Chondrocyte (in vitro differentiated cells): ENCODE data around the gene PCDHGA6. TPM values are rescaled to one million over a fixed set of nuclear protein-coding genes. Genes with fewer than 3 reads are reported as not detected.
"Not testable (repeated sequence)": the region's sequence is repeated elsewhere in the genome, so short reads cannot be mapped to it uniquely, and the experiment has no call there.

Experiments used
- DNase-seq: peaks from one replicate; pipeline ENCODE4 v3.0.0; 2021; ENCODE audit warnings: mixed read lengths, low spot score
- H3K27ac Mint-ChIP-seq: one replicate; pipeline ENCODE4 v1.8.0; 2021; ENCODE audit warnings: mild to moderate bottlenecking, moderate library complexity, mixed read lengths; ENCODE audit not compliant: unreplicated experiment
- H3K27me3 Mint-ChIP-seq: 2 replicates; pipeline ENCODE4 v1.8.0; 2021; ENCODE audit warnings: low read depth, mixed read lengths
- H3K36me3 Mint-ChIP-seq: 2 replicates; pipeline ENCODE4 v1.8.0; 2021; ENCODE audit warnings: low read depth, mixed read lengths
- H3K4me1 Mint-ChIP-seq: 2 replicates; pipeline ENCODE4 v1.8.0; 2021; ENCODE audit warnings: low read depth, mild to moderate bottlenecking, mixed read lengths
- H3K4me3 Mint-ChIP-seq: one replicate; pipeline ENCODE4 v1.8.0; 2021; ENCODE audit warnings: mild to moderate bottlenecking, moderate library complexity, mixed read lengths; ENCODE audit not compliant: unreplicated experiment
- H3K9me3 Mint-ChIP-seq: 2 replicates; pipeline ENCODE4 v1.8.0; 2021; ENCODE audit warnings: low read depth, mixed read lengths
- total RNA-seq: library from RNA; stranded (reverse); gene quantifications from 3 replicates; pipeline ENCODE4 v1.2.1, GENCODE V29; 2021
- TF ChIP-seq, protein P1 (sequence below): fragments of 200-600 bp; sonication (generic); IDR thresholded peaks from 2 replicates; pipeline ENCODE4 v1.5.0; 2021; ENCODE audit warnings: antibody characterized with exemption, mild to moderate bottlenecking, moderate library complexity

Gene PCDHGA6
- total RNA-seq, 1 donor from 2014 or later, result 0.45 TPM

DNA sequence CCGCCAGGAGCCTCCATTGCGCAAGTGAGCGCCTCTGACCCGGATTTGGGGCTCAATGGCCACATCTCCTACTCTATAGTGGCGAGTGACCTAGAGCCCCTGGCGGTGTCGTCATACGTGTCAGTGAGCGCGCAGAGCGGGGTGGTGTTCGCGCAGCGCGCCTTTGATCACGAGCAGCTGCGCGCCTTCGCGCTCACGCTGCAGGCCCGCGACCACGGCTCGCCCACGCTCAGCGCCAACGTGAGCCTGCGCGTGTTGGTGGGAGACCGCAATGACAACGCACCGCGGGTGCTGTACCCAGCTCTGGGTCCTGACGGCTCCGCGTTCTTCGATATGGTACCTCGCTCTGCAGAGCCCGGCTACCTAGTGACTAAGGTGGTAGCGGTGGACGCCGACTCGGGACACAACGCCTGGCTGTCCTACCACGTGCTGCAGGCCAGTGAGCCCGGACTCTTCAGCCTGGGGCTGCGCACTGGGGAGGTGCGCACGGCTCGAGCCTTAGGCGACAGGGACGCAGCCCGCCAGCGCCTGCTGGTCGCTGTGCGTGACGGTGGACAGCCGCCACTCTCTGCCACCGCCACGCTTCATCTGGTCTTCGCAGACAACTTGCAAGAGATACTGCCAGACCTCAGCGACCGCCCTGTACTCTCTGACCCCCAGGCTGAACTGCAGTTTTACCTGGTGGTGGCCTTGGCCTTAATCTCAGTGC lies 36.1 kb downstream of the PCDHGA6 start:
- H3K36me3 Mint-ChIP-seq, result peaks cover 44% of the 10 kb centered on the region
- H3K27me3 Mint-ChIP-seq, result no peaks in the 10 kb centered on the region

DNA sequence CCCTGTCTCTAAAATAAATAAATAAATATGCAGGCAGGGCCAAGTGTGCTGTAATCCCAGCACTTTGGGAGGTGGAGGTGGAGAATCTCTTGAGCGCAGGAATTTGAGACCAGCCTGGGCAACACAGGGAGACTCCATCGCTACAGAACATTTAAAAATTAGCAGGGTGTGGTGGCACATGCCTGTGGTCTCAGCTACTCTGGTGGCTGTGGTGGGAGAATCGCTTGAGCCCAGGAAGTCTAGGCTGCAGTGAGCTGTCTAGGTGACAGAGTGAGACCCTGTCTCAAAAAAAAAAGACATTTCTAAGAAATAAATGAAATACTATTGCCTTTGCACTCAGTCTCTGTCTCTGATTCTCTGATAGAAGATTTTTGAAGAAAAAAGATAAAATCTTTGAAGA lies 37.9 kb downstream of the PCDHGA6 start:
- peaks cover 41% of the 10 kb centered on the region for H3K4me1 Mint-ChIP-seq
- H3K36me3 Mint-ChIP-seq, result peaks cover 53% of the 10 kb centered on the region
- H3K4me3 Mint-ChIP-seq, result peak overlapping the region; percentile 50

More for the DNA sequence above, 36.1 kb downstream of the PCDHGA6 start:
- no peak for DNase-seq
- no peak overlapping the region for H3K27ac Mint-ChIP-seq
- peak overlapping the region; percentile 93 for H3K4me3 Mint-ChIP-seq
- peaks cover 36% of the 10 kb centered on the region for H3K9me3 Mint-ChIP-seq
- TF ChIP-seq, protein P1, sequence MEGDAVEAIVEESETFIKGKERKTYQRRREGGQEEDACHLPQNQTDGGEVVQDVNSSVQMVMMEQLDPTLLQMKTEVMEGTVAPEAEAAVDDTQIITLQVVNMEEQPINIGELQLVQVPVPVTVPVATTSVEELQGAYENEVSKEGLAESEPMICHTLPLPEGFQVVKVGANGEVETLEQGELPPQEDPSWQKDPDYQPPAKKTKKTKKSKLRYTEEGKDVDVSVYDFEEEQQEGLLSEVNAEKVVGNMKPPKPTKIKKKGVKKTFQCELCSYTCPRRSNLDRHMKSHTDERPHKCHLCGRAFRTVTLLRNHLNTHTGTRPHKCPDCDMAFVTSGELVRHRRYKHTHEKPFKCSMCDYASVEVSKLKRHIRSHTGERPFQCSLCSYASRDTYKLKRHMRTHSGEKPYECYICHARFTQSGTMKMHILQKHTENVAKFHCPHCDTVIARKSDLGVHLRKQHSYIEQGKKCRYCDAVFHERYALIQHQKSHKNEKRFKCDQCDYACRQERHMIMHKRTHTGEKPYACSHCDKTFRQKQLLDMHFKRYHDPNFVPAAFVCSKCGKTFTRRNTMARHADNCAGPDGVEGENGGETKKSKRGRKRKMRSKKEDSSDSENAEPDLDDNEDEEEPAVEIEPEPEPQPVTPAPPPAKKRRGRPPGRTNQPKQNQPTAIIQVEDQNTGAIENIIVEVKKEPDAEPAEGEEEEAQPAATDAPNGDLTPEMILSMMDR, result no peak
- peaks cover 41% of the 10 kb centered on the region for H3K4me1 Mint-ChIP-seq

DNA sequence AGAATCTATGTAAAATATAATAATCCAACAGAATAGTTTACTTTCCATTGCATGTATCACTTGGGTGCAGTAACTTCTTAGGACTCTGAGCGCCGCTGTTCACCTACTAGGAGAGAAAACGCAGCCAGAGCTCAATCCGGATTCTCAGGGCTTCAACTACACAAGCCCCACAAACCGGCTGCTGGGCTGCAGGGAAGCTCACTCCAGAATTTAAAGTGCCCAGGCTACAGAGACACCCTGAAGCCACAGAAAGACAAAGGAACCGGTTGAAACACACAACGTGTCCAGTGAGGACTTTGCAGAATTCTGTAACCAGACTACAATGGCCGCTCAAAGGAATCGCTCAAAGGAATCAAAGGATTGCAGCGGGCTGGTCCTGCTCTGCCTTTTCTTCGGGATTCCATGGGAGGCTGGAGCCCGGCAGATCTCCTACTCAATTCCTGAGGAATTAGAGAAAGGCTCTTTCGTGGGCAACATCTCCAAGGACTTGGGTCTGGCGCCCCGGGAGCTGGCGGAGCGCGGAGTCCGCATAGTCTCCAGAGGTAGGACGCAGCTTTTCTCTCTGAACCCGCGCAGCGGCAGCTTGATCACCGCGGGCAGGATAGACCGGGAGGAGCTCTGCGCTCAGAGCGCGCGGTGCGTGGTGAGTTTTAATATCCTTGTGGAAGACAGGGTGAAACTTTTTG lies 39.3 kb downstream of the PCDHGA6 start, which contains the start of gene PCDHGA10:
TSS of gene PCDHGA10 (plus strand) at position 134 of the 686 bp plus-strand sequence. CDS start at position 323, 189 bp downstream.
- no peaks in the 10 kb centered on the region for H3K27me3 Mint-ChIP-seq
- H3K4me3 Mint-ChIP-seq, result peak within 1 kb of the TSS; percentile 82
- peaks cover 48% of the 10 kb centered on the region for H3K9me3 Mint-ChIP-seq
- H3K36me3 Mint-ChIP-seq, result peaks cover 56% of the 10 kb centered on the region
- peak within 1 kb of the TSS; percentile 86 for H3K27ac Mint-ChIP-seq
- DNase-seq, result no peak
- TF ChIP-seq, protein P1, result peak; percentile 78
- peaks cover 35% of the 10 kb centered on the region for H3K4me1 Mint-ChIP-seq

More for the DNA sequence above, 37.9 kb downstream of the PCDHGA6 start:
- no peak for DNase-seq
- TF ChIP-seq, protein P1, result no peak
- Mint-ChIP-seq H3K9me3 (peaks cover 44% of the 10 kb centered on the region), H3K27ac (peak overlapping the region; percentile 70), H3K27me3 (no peaks in the 10 kb centered on the region)

DNA sequence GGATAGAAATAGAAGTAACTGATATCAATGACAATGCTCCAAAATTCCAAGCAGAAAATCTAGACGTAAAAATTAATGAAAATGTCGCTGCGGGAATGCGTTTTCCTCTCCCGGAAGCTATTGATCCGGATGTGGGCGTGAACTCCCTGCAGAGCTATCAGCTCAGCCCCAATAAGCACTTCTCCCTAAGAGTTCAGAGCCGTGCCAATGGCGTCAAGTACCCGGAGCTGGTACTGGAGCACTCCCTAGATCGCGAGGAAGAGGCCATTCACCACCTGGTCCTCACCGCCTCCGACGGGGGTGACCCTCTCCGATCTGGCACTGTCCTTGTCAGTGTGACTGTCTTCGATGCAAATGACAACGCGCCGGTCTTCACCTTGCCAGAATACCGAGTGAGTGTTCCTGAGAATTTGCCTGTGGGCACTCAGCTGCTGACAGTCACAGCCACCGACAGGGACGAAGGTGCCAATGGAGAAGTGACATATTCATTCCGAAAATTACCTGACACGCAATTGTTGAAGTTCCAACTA lies 39.9 kb downstream of the PCDHGA6 start:
- peak overlapping the region; percentile 82 for H3K4me3 Mint-ChIP-seq
- peaks cover 51% of the 10 kb centered on the region for H3K9me3 Mint-ChIP-seq
- H3K4me1 Mint-ChIP-seq, result peaks cover 30% of the 10 kb centered on the region
- H3K36me3 Mint-ChIP-seq, result peaks cover 58% of the 10 kb centered on the region
- H3K27ac Mint-ChIP-seq, result peak overlapping the region; percentile 86
- TF ChIP-seq, protein P1, result no peak
- no peaks in the 10 kb centered on the region for H3K27me3 Mint-ChIP-seq
- DNase-seq, result no peak

DNA sequence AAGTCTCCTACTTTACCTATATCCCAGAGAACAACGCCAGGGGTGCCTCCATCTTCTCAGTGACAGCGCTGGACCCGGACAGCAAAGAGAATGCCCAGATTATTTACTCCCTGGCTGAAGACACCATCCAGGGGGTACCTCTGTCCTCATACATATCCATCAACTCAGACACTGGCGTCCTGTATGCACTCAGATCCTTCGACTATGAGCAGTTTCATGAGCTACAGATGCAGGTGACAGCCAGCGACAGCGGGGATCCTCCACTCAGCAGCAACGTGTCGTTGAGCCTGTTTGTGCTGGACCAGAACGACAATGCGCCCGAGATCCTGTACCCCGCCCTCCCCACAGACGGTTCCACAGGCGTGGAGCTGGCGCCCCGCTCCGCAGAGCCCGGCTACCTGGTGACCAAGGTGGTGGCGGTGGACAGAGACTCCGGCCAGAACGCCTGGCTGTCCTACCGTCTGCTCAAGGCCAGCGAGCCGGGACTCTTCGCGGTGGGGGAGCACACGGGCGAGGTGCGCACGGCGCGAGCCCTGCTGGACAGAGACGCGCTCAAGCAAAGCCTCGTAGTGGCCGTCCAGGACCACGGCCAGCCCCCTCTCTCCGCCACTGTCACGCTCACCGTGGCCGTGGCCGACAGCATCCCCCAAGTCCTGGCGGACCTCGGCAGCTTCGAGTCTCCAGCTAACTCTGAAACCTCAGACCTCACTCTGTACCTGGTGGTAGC lies 41.0 kb downstream of the PCDHGA6 start:
- peaks cover 50% of the 10 kb centered on the region for H3K9me3 Mint-ChIP-seq
- H3K4me1 Mint-ChIP-seq, result peaks cover 23% of the 10 kb centered on the region
- DNase-seq, H3K4me3 Mint-ChIP-seq, H3K27me3 Mint-ChIP-seq, H3K27ac Mint-ChIP-seq: not testable (repeated sequence)
- H3K36me3 Mint-ChIP-seq, result peaks cover 58% of the 10 kb centered on the region

DNA sequence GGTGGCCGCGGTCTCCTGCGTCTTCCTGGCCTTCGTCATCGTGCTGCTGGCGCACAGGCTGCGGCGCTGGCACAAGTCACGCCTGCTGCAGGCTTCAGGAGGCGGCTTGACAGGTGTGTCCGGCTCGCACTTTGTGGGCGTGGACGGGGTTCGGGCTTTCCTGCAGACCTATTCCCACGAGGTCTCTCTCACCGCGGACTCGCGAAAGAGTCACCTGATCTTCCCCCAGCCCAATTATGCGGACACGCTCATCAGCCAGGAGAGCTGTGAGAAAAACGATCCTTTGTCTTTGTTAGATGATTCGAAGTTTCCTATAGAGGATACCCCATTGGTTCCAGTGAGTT lies 41.6 kb downstream of the PCDHGA6 start:
- H3K27me3 Mint-ChIP-seq, H3K4me3 Mint-ChIP-seq, DNase-seq, H3K27ac Mint-ChIP-seq: not testable (repeated sequence)
- Mint-ChIP-seq H3K4me1 (peaks cover 21% of the 10 kb centered on the region), H3K9me3 (peaks cover 52% of the 10 kb centered on the region), H3K36me3 (peaks cover 60% of the 10 kb centered on the region)
